Measurements from ENCODE around the gene LGR4. TPM values are rescaled to one million over a fixed set of nuclear protein-coding genes. Genes with fewer than 3 reads are reported as not detected.
A peak's percentile ranks its signal among the peaks of the same experiment; 100 is the strongest.

Gene LGR4
- total and polyA plus RNA-seq, 9 of the 15 experiments (the other 6 are each of a cell fraction or from before 2014, with no cell fraction given) = 0.94 to 10.1 (median 5.8) TPM

GRCh38 chr11:27420722-27421572 lies 51.6 kb downstream of the LGR4 start (continued):
- TF ChIP-seq, protein P1, sequence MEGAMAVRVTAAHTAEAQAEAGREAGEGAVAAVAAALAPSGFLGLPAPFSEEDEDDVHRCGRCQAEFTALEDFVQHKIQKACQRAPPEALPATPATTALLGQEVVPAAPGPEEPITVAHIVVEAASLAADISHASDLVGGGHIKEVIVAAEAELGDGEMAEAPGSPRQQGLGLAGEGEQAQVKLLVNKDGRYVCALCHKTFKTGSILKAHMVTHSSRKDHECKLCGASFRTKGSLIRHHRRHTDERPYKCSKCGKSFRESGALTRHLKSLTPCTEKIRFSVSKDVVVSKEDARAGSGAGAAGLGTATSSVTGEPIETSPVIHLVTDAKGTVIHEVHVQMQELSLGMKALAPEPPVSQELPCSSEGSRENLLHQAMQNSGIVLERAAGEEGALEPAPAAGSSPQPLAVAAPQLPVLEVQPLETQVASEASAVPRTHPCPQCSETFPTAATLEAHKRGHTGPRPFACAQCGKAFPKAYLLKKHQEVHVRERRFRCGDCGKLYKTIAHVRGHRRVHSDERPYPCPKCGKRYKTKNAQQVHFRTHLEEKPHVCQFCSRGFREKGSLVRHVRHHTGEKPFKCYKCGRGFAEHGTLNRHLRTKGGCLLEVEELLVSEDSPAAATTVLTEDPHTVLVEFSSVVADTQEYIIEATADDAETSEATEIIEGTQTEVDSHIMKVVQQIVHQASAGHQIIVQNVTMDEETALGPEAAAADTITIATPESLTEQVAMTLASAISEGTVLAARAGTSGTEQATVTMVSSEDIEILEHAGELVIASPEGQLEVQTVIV (CRISPR knock-in tag; IDR thresholded peaks at IDR 0.05; ENCODE audit: borderline replicate concordance) = no peak
- TF ChIP-seq, protein P2, sequence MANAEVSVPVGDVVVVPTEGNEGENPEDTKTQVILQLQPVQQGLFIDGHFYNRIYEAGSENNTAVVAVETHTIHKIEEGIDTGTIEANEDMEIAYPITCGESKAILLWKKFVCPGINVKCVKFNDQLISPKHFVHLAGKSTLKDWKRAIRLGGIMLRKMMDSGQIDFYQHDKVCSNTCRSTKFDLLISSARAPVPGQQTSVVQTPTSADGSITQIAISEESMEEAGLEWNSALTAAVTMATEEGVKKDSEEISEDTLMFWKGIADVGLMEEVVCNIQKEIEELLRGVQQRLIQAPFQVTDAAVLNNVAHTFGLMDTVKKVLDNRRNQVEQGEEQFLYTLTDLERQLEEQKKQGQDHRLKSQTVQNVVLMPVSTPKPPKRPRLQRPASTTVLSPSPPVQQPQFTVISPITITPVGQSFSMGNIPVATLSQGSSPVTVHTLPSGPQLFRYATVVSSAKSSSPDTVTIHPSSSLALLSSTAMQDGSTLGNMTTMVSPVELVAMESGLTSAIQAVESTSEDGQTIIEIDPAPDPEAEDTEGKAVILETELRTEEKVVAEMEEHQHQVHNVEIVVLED (CRISPR knock-in tag; IDR thresholded peaks at IDR 0.05) = no peak
- TF ChIP-seq ETV1 (tag; conservative IDR thresholded peaks at IDR 0.05; ENCODE audit: low read depth) (no peak), NEUROD1 (IDR thresholded peaks at IDR 0.05; ENCODE audit: borderline replicate concordance, low read depth, low read length, partially characterized antibody) (peak; percentile 73), ZNF23 (CRISPR knock-in tag; IDR thresholded peaks at IDR 0.05) (no peak), ELK1 (CRISPR knock-in tag; IDR thresholded peaks at IDR 0.05) (no peak), HMG20B (CRISPR knock-in tag; IDR thresholded peaks at IDR 0.05) (no peak), BDP1 (IDR thresholded peaks at IDR 0.05; ENCODE audit: insufficient read depth, insufficient read length) (no peak), MYC (IDR thresholded peaks at IDR 0.05; ENCODE audit: low read depth, low read length) (peak; percentile 49; the same call in 1 of the 2 replicates), MYC (CRISPR knock-in tag; IDR thresholded peaks at IDR 0.05; ENCODE audit: borderline replicate concordance, low read depth) (no peak), TFAM (CRISPR knock-in tag; conservative IDR thresholded peaks at IDR 0.05) (no peak), RNF2 (IDR thresholded peaks at IDR 0.05) (no peak; the same call in 1 of the 2 replicates)
- TF ChIP-seq, protein P3, sequence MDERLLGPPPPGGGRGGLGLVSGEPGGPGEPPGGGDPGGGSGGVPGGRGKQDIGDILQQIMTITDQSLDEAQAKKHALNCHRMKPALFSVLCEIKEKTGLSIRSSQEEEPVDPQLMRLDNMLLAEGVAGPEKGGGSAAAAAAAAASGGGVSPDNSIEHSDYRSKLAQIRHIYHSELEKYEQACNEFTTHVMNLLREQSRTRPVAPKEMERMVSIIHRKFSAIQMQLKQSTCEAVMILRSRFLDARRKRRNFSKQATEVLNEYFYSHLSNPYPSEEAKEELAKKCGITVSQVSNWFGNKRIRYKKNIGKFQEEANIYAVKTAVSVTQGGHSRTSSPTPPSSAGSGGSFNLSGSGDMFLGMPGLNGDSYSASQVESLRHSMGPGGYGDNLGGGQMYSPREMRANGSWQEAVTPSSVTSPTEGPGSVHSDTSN (CRISPR knock-in tag; IDR thresholded peaks at IDR 0.05; ENCODE audit: low read depth) = no peak
- TF ChIP-seq, protein P3 (tag; conservative IDR thresholded peaks at IDR 0.05; ENCODE audit: low read depth) = peak; percentile 84
- TF ChIP-seq, protein P4, sequence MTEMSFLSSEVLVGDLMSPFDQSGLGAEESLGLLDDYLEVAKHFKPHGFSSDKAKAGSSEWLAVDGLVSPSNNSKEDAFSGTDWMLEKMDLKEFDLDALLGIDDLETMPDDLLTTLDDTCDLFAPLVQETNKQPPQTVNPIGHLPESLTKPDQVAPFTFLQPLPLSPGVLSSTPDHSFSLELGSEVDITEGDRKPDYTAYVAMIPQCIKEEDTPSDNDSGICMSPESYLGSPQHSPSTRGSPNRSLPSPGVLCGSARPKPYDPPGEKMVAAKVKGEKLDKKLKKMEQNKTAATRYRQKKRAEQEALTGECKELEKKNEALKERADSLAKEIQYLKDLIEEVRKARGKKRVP (CRISPR knock-in tag; IDR thresholded peaks at IDR 0.05) = peak; percentile 57; the same call in 1 of the 2 replicates
- TF ChIP-seq, protein P5, sequence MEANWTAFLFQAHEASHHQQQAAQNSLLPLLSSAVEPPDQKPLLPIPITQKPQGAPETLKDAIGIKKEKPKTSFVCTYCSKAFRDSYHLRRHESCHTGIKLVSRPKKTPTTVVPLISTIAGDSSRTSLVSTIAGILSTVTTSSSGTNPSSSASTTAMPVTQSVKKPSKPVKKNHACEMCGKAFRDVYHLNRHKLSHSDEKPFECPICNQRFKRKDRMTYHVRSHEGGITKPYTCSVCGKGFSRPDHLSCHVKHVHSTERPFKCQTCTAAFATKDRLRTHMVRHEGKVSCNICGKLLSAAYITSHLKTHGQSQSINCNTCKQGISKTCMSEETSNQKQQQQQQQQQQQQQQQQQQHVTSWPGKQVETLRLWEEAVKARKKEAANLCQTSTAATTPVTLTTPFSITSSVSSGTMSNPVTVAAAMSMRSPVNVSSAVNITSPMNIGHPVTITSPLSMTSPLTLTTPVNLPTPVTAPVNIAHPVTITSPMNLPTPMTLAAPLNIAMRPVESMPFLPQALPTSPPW (CRISPR knock-in tag; IDR thresholded peaks at IDR 0.05) = peak; percentile 67
